ENCODE measurements around the gene SPATS2. TPM values are rescaled to one million over a fixed set of nuclear protein-coding genes. Genes with fewer than 3 reads are reported as not detected.
"Not testable (repeated sequence)": the region's sequence is repeated elsewhere in the genome, so short reads cannot be mapped to it uniquely, and the experiment has no call there.

Gene SPATS2
- total RNA-seq: 10 to 100 TPM in 2 of 4 donors, 1 to 10 TPM in 2; 5.0 to 10.6 (median 9.7) TPM
- polyA plus RNA-seq: 10 to 100 TPM in 1 of 3 donors, 1 to 10 TPM in 2; 4.4 to 10.1 (median 6.2) TPM
- long read RNA-seq, donor 1, partial matches to known transcripts: 2 of 2 reads
- long read RNA-seq, donor 1, other reads (novel, unspliced or antisense): 0 of 2 reads
- long read RNA-seq, donor 2, partial matches to known transcripts: 4 of 9 reads
- long read RNA-seq, donor 2, other reads (novel, unspliced or antisense): 3 of 9 reads

GRCh38 chr12:49367381-49368239 is at the start of gene SPATS2:
TSS of gene SPATS2 (plus strand) at chr12:49367462. CDS start at chr12:49461013, 93,551 bp downstream.
- Histone ChIP-seq H3K36me3 (ENCODE audit: insufficient read depth in 1 of 2, low read depth in 1 of 2) (peaks cover 0 to 3% of the 10 kb centered on the region in 2 donors), H3K27ac (peak within 1 kb of the TSS; percentile 83), H3K4me1 (peaks cover 29% of the 10 kb centered on the region), H3K9me3 (no peaks in the 10 kb centered on the region), H3K4me3 (peak within 1 kb of the TSS; percentile 70), H3K27me3 (ENCODE audit: insufficient read depth in 3 of 3, low read length in 2 of 3) (no peaks in the 10 kb centered on the region)
- intact Hi-C loops (cut with DNase I): no loop called here
- DNase-seq: peak; percentile 95 to 96
- 0 to 2% (median 1%) methylated on average over 41 to 52 of the region's 52 CpGs for WGBS, 3 donors
- no peak for TF ChIP-seq CTCF (IDR thresholded peaks at IDR 0.05)
- peak in 1 of 4 donors; percentile 3 for ATAC-seq

- DNase-seq; H3K9me3 ChIP-seq; H3K27me3 ChIP-seq (ENCODE audit: insufficient read depth in 3 of 3, low read length in 2 of 3); ATAC-seq; H3K27ac ChIP-seq; H3K4me1 ChIP-seq; intact Hi-C loops (cut with DNase I); H3K36me3 ChIP-seq (ENCODE audit: insufficient read depth in 1 of 2, low read depth in 1 of 2); H3K4me3 ChIP-seq: not testable (repeated sequence)
- 91 to 94% (median 92%) methylated on average over 9 of the region's 9 CpGs for WGBS, 3 donors
Measured at GRCh38 chr12:49320411-49321103, 46.7 kb upstream of the SPATS2 start.

- H3K27ac ChIP-seq: peak overlapping the region; percentile 32
- peak overlapping the region; percentile 71 for H3K4me3 ChIP-seq
- intact Hi-C loops (cut with DNase I): no loop called here
- H3K4me1 ChIP-seq: peaks cover 6% of the 10 kb centered on the region
- no peaks in the 10 kb centered on the region for H3K9me3 ChIP-seq
- 40 to 50% (median 40%) methylated on average over 12 of the region's 12 CpGs for WGBS, 3 donors
- no peaks in the 10 kb centered on the region for H3K27me3 ChIP-seq (ENCODE audit: insufficient read depth in 3 of 3, low read length in 2 of 3)
- H3K36me3 ChIP-seq (ENCODE audit: insufficient read depth in 1 of 2, low read depth in 1 of 2): no peaks in the 10 kb centered on the region
- ATAC-seq (no peak), DNase-seq (no peak)
- no peak for TF ChIP-seq CTCF (IDR thresholded peaks at IDR 0.05)
Measured at GRCh38 chr12:49322367-49322707, 44.9 kb upstream of the SPATS2 start.

- ATAC-seq: peak; percentile 100
- intact Hi-C loops (cut with DNase I): no loop called here
- WGBS, 3 donors: 0% methylated on average over 64 to 65 of the region's 65 CpGs
- H3K36me3 ChIP-seq (ENCODE audit: insufficient read depth in 1 of 2, low read depth in 1 of 2): no peaks in the 10 kb centered on the region
- peak within 1 kb of the TSS; percentile 71 for H3K4me3 ChIP-seq
- peak within 1 kb of the TSS; percentile 32 for H3K27ac ChIP-seq
- TF ChIP-seq CTCF (IDR thresholded peaks at IDR 0.05): no peak
- H3K9me3 ChIP-seq: no peaks in the 10 kb centered on the region
- H3K4me1 ChIP-seq: peaks cover 6% of the 10 kb centered on the region
- no peaks in the 10 kb centered on the region for H3K27me3 ChIP-seq (ENCODE audit: insufficient read depth in 3 of 3, low read length in 2 of 3)
- DNase-seq: peak; percentile 97 to 99
Measured at GRCh38 chr12:49322708-49323523, 44.3 kb upstream of the SPATS2 start, which contains the start of gene TROAP. TSS of gene TROAP (plus strand) at chr12:49323255. CDS start at chr12:49323609, 354 bp downstream.
